ENCODE results near the gene RNF213.
"Not testable (repeated sequence)": the region's sequence is repeated elsewhere in the genome, so short reads cannot be mapped to it uniquely, and the experiment has no call there.

Gene RNF213

GRCh38 chr17:80270836-80271235 lies 10.2 kb downstream of the RNF213 start:
- no peak overlapping the region for H3K4me3 ChIP-seq (ENCODE audit: low read depth, low read length)
- no peak for TF ChIP-seq CTCF (IDR thresholded peaks at IDR 0.05; ENCODE audit: borderline replicate concordance, insufficient read depth, low read depth, low read length)

- no peak for TF ChIP-seq CTCF (IDR thresholded peaks at IDR 0.05; ENCODE audit: borderline replicate concordance, insufficient read depth, low read depth, low read length)
Observed at GRCh38 chr17:80272366-80272765, 11.7 kb downstream of the RNF213 start.

GRCh38 chr17:80274331-80274730 lies 13.7 kb downstream of the RNF213 start:
- no peak for TF ChIP-seq CTCF (IDR thresholded peaks at IDR 0.05; ENCODE audit: borderline replicate concordance, insufficient read depth, low read depth, low read length)
- no peak overlapping the region for H3K4me3 ChIP-seq (ENCODE audit: low read depth, low read length)

More at GRCh38 chr17:80272366-80272765, 11.7 kb downstream of the RNF213 start:
- no peak overlapping the region for H3K4me3 ChIP-seq (ENCODE audit: low read depth, low read length)

- no peak for TF ChIP-seq CTCF (IDR thresholded peaks at IDR 0.05; ENCODE audit: borderline replicate concordance, insufficient read depth, low read depth, low read length)
- H3K4me3 ChIP-seq (ENCODE audit: low read depth, low read length): no peak overlapping the region
Observed at GRCh38 chr17:80274871-80275449, 14.3 kb downstream of the RNF213 start.

- H3K4me3 ChIP-seq (ENCODE audit: low read depth, low read length): not testable (repeated sequence)
Observed at GRCh38 chr17:80275857-80276256, 15.2 kb downstream of the RNF213 start.

GRCh38 chr17:80277751-80278671 lies 17.4 kb downstream of the RNF213 start:
- no peak overlapping the region for H3K4me3 ChIP-seq (ENCODE audit: low read depth, low read length)
- TF ChIP-seq CTCF (IDR thresholded peaks at IDR 0.05; ENCODE audit: borderline replicate concordance, insufficient read depth, low read depth, low read length): no peak

- no peak for TF ChIP-seq CTCF (IDR thresholded peaks at IDR 0.05; ENCODE audit: borderline replicate concordance, insufficient read depth, low read depth, low read length)
- no peak overlapping the region for H3K4me3 ChIP-seq (ENCODE audit: low read depth, low read length)
Observed at GRCh38 chr17:80279895-80280294, 19.2 kb downstream of the RNF213 start.

Measured in GM12875 (cell line).